ENCODE measurements around the gene RUSF1. TPM values are rescaled to one million over a fixed set of nuclear protein-coding genes. Genes with fewer than 3 reads are reported as not detected.
"Not testable (repeated sequence)": the region's sequence is repeated elsewhere in the genome, so short reads cannot be mapped to it uniquely, and the experiment has no call there.

Gene RUSF1
- total RNA-seq, 2 donors from 2014 or later: 25.6 to 36.6 TPM

- intact Hi-C loops (cut with DNase I): no loop called here
- DNase-seq: no peak
These were observed 18.3 kb downstream of the RUSF1 start for GRCh38 chr16:31489616-31490584.

GRCh38 chr16:31489298-31489564 lies 19.0 kb downstream of the RUSF1 start:
- ATAC-seq: peak in 1 of 2 donors; percentile 3
- DNase-seq: no peak
- intact Hi-C loops (cut with DNase I): no loop called here

More at GRCh38 chr16:31489616-31490584, 18.3 kb downstream of the RUSF1 start:
- no peak for ATAC-seq

- intact Hi-C loops (cut with DNase I): no loop called here
- ATAC-seq (peak; percentile 22 to 23), DNase-seq (no peak)
These were observed 19.5 kb downstream of the RUSF1 start for GRCh38 chr16:31488468-31489297.

- intact Hi-C loops (cut with DNase I): no loop called here
- peak; percentile 50 for DNase-seq
- ATAC-seq: peak; percentile 67 to 80
These were observed 20.3 kb downstream of the RUSF1 start for GRCh38 chr16:31487720-31488467.

GRCh38 chr16:31487071-31487719 lies 21.0 kb downstream of the RUSF1 start:
- DNase-seq (no peak), ATAC-seq (peak in 1 of 2 donors; percentile 1)
- intact Hi-C loops (cut with DNase I): no loop called here

GRCh38 chr16:31486045-31486444 lies 22.1 kb downstream of the RUSF1 start:
- intact Hi-C loops (cut with DNase I): no loop called here
- ATAC-seq: no peak
- DNase-seq: no peak

- intact Hi-C loops (cut with DNase I): no loop called here
- DNase-seq: no peak
- ATAC-seq: no peak
These were observed 22.6 kb downstream of the RUSF1 start for GRCh38 chr16:31485571-31485970.

- ATAC-seq: no peak
- no peak for DNase-seq
- intact Hi-C loops (cut with DNase I): no loop called here
These were observed 23.6 kb downstream of the RUSF1 start for GRCh38 chr16:31484491-31485171.

- ATAC-seq; DNase-seq; intact Hi-C loops (cut with DNase I): not testable (repeated sequence)
These were observed 24.1 kb downstream of the RUSF1 start for GRCh38 chr16:31484048-31484447.

GRCh38 chr16:31483081-31483480 lies 25.1 kb downstream of the RUSF1 start, which contains the start of gene SLC5A2:
SLC5A2 (plus strand) TSS chr16:31483123; CDS start chr16:31483137, 14 bp downstream.
- ATAC-seq (no peak), DNase-seq (no peak)
- intact Hi-C loops (cut with DNase I): no loop called here

- ATAC-seq: peak in 1 of 2 donors; percentile 4
- DNase-seq: peak; percentile 66
- intact Hi-C loops (cut with DNase I): no loop called here
These were observed 27.2 kb downstream of the RUSF1 start for GRCh38 chr16:31480851-31481536.

- no peak for ATAC-seq
- intact Hi-C loops (cut with DNase I): no loop called here
- DNase-seq: no peak
These were observed 28.4 kb downstream of the RUSF1 start for GRCh38 chr16:31479751-31480150.

- intact Hi-C loops (cut with DNase I): no loop called here
- DNase-seq: no peak
These were observed 29.2 kb downstream of the RUSF1 start for GRCh38 chr16:31478956-31479355.

GRCh38 chr16:31477220-31478216 lies 30.7 kb downstream of the RUSF1 start:
- DNase-seq: peak; percentile 35
- intact Hi-C loops (cut with DNase I): no loop called here
- ATAC-seq: no peak

More at GRCh38 chr16:31478956-31479355, 29.2 kb downstream of the RUSF1 start:
- ATAC-seq: peak in 1 of 2 donors; percentile 2

GRCh38 chr16:31476303-31477219 lies 31.6 kb downstream of the RUSF1 start:
- ATAC-seq (peak; percentile 14 to 24), DNase-seq (peak; percentile 77)
- intact Hi-C loops (cut with DNase I): no loop called here

Data from left cardiac atrium (tissue), 4 donors.